ENCODE measurements around the gene AGMAT.
"Not testable (repeated sequence)": the region's sequence is repeated elsewhere in the genome, so short reads cannot be mapped to it uniquely, and the experiment has no call there.

AGMAT gene

GRCh38 chr1:15609631-15610030, 24.8 kb upstream of the AGMAT start:
- no peak for FAIRE-seq

GRCh38 chr1:15605398-15606383, 20.8 kb upstream of the AGMAT start:
- FAIRE-seq, result no peak

GRCh38 chr1:15604400-15604799, 19.5 kb upstream of the AGMAT start:
- not testable (repeated sequence) for FAIRE-seq

GRCh38 chr1:15603966-15604282, 19.1 kb upstream of the AGMAT start:
- not testable (repeated sequence) for FAIRE-seq

GRCh38 chr1:15603050-15603965, 18.5 kb upstream of the AGMAT start:
- FAIRE-seq, result peak; percentile 47

GRCh38 chr1:15598436-15598835, 13.6 kb upstream of the AGMAT start:
- FAIRE-seq, result no peak

GRCh38 chr1:15595809-15596617, 11.2 kb upstream of the AGMAT start:
- FAIRE-seq, result no peak

GRCh38 chr1:15592285-15592684, 7.4 kb upstream of the AGMAT start:
- no peak for FAIRE-seq

- no peak for FAIRE-seq
Observed at GRCh38 chr1:15583016-15583706, 1.7 kb downstream of the AGMAT start.

- FAIRE-seq, result no peak
Observed at GRCh38 chr1:15579683-15580047, 5.2 kb downstream of the AGMAT start.

- FAIRE-seq, result no peak
Observed at GRCh38 chr1:15578921-15579682, 5.7 kb downstream of the AGMAT start.

- FAIRE-seq, result no peak
Observed at GRCh38 chr1:15577691-15578090, 7.2 kb downstream of the AGMAT start.

GRCh38 chr1:15575549-15576150, 9.2 kb downstream of the AGMAT start:
- FAIRE-seq, result no peak

GRCh38 chr1:15574741-15575140, 10.1 kb downstream of the AGMAT start:
- no peak for FAIRE-seq

- FAIRE-seq, result no peak
Observed at GRCh38 chr1:15573477-15573876, 11.4 kb downstream of the AGMAT start.

GRCh38 chr1:15571266-15571665, 13.6 kb downstream of the AGMAT start:
- FAIRE-seq, result no peak

- no peak for FAIRE-seq
Observed at GRCh38 chr1:15570861-15571260, 14.0 kb downstream of the AGMAT start.

GRCh38 chr1:15568387-15569073, 16.3 kb downstream of the AGMAT start:
- no peak for FAIRE-seq

GRCh38 chr1:15559189-15559810, 25.6 kb downstream of the AGMAT start:
- FAIRE-seq, result peak; percentile 89

GRCh38 chr1:15558516-15558915, 26.3 kb downstream of the AGMAT start:
- peak; percentile 49 for FAIRE-seq
